Sigmoid colon (tissue), 4 donors: ENCODE measurements around the gene LAMB2.

Experiments
- POLR2A ChIP-seq, 2 donors: fragments of 450-650 bp; IDR thresholded peaks; one replicate each; pipeline ENCODE4 v1.6.1; 2016; ENCODE audit warnings: antibody characterized with exemption in 2 of 2, mild to moderate bottlenecking in 2 of 2, moderate library complexity in 2 of 2
- POLR2AphosphoS5 ChIP-seq, 4 donors: sonication (generic); formaldehyde crosslinking; IDR thresholded peaks; one replicate each; pipeline ENCODE4 v1.6.1; 2017; ENCODE audit warnings: antibody characterized with exemption in 4 of 4
- TF ChIP-seq, protein P1 (sequence below), 4 experiments: fragments of 450-650 bp in 3 of 4; fragments of 200-600 bp in 1 of 4; IDR thresholded peaks; one replicate each; pipeline ENCODE4 v1.5.1; 2016 to 2019; ENCODE audit warnings: antibody characterized with exemption in 4 of 4, mild to moderate bottlenecking in 3 of 4, moderate library complexity in 2 of 4

DNA sequence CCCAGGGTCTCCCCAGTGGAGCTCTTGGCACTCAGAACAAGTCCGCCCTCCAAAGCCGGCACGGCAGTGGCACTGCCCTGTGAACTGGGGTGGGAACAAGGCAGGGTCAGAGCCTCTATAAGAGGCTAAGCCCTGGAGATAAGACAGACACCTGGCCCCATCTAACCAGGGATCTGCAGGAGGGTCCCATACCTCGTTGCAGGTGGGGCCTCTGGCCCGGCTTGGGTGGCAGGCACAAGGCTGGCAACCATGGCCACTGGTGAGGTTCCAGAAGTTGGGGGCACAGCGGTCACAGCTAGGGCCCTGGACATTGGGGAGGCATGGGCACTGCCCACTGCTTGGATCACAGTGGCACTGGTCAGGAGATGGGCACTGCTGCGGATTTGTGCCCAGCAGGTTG lies 8.6 kb downstream of the LAMB2 start:
- TF ChIP-seq POLR2A (IDR thresholded peaks at IDR 0.05) (no peak), POLR2AphosphoS5 (IDR thresholded peaks at IDR 0.05) (no peak)
- TF ChIP-seq, protein P1, sequence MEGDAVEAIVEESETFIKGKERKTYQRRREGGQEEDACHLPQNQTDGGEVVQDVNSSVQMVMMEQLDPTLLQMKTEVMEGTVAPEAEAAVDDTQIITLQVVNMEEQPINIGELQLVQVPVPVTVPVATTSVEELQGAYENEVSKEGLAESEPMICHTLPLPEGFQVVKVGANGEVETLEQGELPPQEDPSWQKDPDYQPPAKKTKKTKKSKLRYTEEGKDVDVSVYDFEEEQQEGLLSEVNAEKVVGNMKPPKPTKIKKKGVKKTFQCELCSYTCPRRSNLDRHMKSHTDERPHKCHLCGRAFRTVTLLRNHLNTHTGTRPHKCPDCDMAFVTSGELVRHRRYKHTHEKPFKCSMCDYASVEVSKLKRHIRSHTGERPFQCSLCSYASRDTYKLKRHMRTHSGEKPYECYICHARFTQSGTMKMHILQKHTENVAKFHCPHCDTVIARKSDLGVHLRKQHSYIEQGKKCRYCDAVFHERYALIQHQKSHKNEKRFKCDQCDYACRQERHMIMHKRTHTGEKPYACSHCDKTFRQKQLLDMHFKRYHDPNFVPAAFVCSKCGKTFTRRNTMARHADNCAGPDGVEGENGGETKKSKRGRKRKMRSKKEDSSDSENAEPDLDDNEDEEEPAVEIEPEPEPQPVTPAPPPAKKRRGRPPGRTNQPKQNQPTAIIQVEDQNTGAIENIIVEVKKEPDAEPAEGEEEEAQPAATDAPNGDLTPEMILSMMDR (IDR thresholded peaks at IDR 0.05), result no peak
